ENCODE measurements around the gene OR2T35. TPM values are rescaled to one million over a fixed set of nuclear protein-coding genes. Genes with fewer than 3 reads are reported as not detected.
"Not testable (repeated sequence)": the region's sequence is repeated elsewhere in the genome, so short reads cannot be mapped to it uniquely, and the experiment has no call there.

OR2T35 gene
- total RNA-seq (not detected), polyA plus RNA-seq (not detected)

GRCh38 chr1:248645178-248645577 lies at the start of gene OR2T35:
OR2T35 (minus strand) TSS chr1:248645278; CDS start chr1:248639258, 6,020 bp downstream.
- H3K9ac ChIP-seq (ENCODE audit: low read depth in 1 of 2, low read length in 2 of 2); H3K36me3 ChIP-seq (ENCODE audit: control insufficient read depth in 4 of 4, insufficient read depth in 3 of 4, low read depth in 1 of 4, low read length in 3 of 4); H3K27ac ChIP-seq (ENCODE audit: low read depth in 1 of 2, low read length in 2 of 2); H3K27me3 ChIP-seq (ENCODE audit: control insufficient read depth in 4 of 4, insufficient read depth in 4 of 4, low read length in 3 of 4); H3K9me3 ChIP-seq (ENCODE audit: control insufficient read depth in 4 of 4, low read length in 3 of 4); DNase-seq (ENCODE audit: low spot score); H3K4me3 ChIP-seq (ENCODE audit: low read depth in 1 of 3, low read length in 3 of 3); H3K4me1 ChIP-seq (ENCODE audit: control insufficient read depth in 4 of 4, insufficient read depth in 4 of 4, low read length in 3 of 4): not testable (repeated sequence)
- 94% methylated on average over 1 of the region's 3 CpGs for WGBS

- Histone ChIP-seq H3K4me1 (ENCODE audit: control insufficient read depth in 4 of 4, insufficient read depth in 4 of 4, low read length in 3 of 4) (no peaks in the 10 kb centered on the region), H3K27me3 (ENCODE audit: control insufficient read depth in 4 of 4, insufficient read depth in 4 of 4, low read length in 3 of 4) (no peaks in the 10 kb centered on the region), H3K9me3 (ENCODE audit: control insufficient read depth in 4 of 4, low read length in 3 of 4) (peaks cover 0 to 1% (median 0%) of the 10 kb centered on the region in 4 donors), H3K27ac (ENCODE audit: low read depth in 1 of 2, low read length in 2 of 2) (no peak overlapping the region), H3K9ac (ENCODE audit: low read depth in 1 of 2, low read length in 2 of 2) (no peak overlapping the region), H3K4me3 (ENCODE audit: low read depth in 1 of 3, low read length in 3 of 3) (no peak overlapping the region), H3K36me3 (ENCODE audit: control insufficient read depth in 4 of 4, insufficient read depth in 3 of 4, low read depth in 1 of 4, low read length in 3 of 4) (no peaks in the 10 kb centered on the region)
- no peak for DNase-seq (ENCODE audit: low spot score)
- TF ChIP-seq RXRA (IDR thresholded peaks at IDR 0.05) = no peak
- no peak for TF ChIP-seq TAF1 (conservative IDR thresholded peaks at IDR 0.05)
- TF ChIP-seq JUND (IDR thresholded peaks at IDR 0.05) = no peak
- no peak for TF ChIP-seq MAX (IDR thresholded peaks at IDR 0.05)
- no peak for TF ChIP-seq REST (IDR thresholded peaks at IDR 0.05)
- no peak for TF ChIP-seq RAD21 (IDR thresholded peaks at IDR 0.05)
- no peak for TF ChIP-seq HNF4A (conservative IDR thresholded peaks at IDR 0.05)
- TF ChIP-seq GABPA (IDR thresholded peaks at IDR 0.05 in 1 of 2, conservative IDR thresholded peaks at IDR 0.05 in 1 of 2) = no peak
- TF ChIP-seq EGR1 (IDR thresholded peaks at IDR 0.05; ENCODE audit: low read depth in 2 of 2) = no peak
- no peak for TF ChIP-seq FOXA2 (IDR thresholded peaks at IDR 0.05)
- no peak for TF ChIP-seq FOXA1 (IDR thresholded peaks at IDR 0.05)
- no peak for TF ChIP-seq ZBTB33 (IDR thresholded peaks at IDR 0.05)
- TF ChIP-seq YY1 (IDR thresholded peaks at IDR 0.05) = no peak
- 71% methylated on average over 51 of the region's 51 CpGs for WGBS
Observed at GRCh38 chr1:248691567-248692155, 46.6 kb upstream of the OR2T35 start.
